Measurements from ENCODE around the gene RFNG.

DNA sequence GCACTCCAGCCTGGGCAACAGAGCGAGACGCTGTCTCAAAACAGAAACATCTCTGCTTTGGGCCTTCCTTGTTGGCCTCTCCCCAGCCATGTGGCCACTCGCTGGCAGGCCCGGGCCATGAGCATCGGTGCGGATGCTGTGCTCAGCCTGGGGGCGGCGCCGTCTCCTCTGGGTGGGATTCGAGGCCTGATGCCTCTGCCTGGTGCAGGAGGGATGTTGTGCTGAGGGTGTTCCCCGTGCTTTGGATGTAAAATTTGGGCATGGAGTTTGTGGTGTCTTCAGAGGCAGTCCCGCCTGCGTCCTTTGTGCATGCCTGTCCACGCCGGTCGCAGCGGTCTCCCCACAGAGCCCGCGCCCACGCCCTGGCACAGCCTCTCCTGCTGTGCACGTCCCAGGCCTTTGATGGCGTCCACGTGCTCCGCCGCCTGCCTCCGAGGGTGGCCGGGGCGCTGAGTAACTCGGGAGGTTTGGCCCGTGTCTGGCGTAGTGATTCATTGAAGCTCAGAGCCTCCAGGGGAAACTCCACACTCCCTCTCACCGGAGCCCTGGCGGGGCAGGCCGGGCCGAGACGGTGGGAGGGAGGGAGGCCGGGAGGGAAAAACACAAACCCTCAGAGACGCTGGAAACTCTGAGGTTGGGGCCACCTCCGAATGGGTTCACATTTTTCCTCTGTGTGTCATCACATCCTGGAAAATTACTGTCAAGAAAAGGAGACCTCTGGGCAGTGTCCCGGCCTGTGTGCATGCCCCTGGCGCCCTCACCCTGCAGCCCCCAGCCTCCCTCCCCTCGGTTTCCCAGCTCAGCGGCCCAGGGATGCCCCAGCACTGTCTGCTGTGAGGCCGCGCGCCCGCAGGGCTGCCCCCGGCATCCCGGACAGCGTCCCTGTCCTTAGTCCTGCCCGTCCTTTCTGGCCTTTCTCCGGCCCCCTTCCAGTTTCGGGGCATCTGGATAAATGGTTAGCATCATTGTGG, 47.9 kb downstream of the RFNG start:
- TF ChIP-seq, protein P1, sequence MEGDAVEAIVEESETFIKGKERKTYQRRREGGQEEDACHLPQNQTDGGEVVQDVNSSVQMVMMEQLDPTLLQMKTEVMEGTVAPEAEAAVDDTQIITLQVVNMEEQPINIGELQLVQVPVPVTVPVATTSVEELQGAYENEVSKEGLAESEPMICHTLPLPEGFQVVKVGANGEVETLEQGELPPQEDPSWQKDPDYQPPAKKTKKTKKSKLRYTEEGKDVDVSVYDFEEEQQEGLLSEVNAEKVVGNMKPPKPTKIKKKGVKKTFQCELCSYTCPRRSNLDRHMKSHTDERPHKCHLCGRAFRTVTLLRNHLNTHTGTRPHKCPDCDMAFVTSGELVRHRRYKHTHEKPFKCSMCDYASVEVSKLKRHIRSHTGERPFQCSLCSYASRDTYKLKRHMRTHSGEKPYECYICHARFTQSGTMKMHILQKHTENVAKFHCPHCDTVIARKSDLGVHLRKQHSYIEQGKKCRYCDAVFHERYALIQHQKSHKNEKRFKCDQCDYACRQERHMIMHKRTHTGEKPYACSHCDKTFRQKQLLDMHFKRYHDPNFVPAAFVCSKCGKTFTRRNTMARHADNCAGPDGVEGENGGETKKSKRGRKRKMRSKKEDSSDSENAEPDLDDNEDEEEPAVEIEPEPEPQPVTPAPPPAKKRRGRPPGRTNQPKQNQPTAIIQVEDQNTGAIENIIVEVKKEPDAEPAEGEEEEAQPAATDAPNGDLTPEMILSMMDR (IDR thresholded peaks at IDR 0.05) = no peak
- no peak for TF ChIP-seq POLR2AphosphoS5 (IDR thresholded peaks at IDR 0.05)
